HEK293 (cell line): ENCODE data around the gene PRSS53.

ENCODE experiments used
- CTCF ChIA-PET: fragments of 350-600 bp; formaldehyde crosslinking; extraction: SDS; loops from one replicate; lab custom pipeline; 2021; ENCODE audit warnings: antibody characterized with exemption; lab: Yijun Ruan, JAX
- POLR2A ChIA-PET: fragments of 300-600 bp; formaldehyde crosslinking; extraction: SDS; loops from one replicate; lab custom pipeline; 2020; ENCODE audit warnings: antibody characterized with exemption, inconsistent platforms; lab: Yijun Ruan, JAX
- H3K27ac ChIP-seq: fragments of 200-500 bp; sonication (Bioruptor generic); 2 replicates; pipeline ENCODE4 v1.5.1; 2014; ENCODE audit warnings: low read depth, low read length, control low read depth, inconsistent platforms; ENCODE audit errors: extremely low read depth
- H3K36me3 ChIP-seq, 2 experiments: fragments of 200-500 bp in 1 of 2; sonication (Bioruptor generic) in 1 of 2; 1 replicate in 1 of 2; 2 replicates in 1 of 2; pipeline ENCODE4 v1.5.1; 2014 to 2017; ENCODE audit warnings: inconsistent platforms in 2 of 2, low read length in 2 of 2; ENCODE audit not compliant: control insufficient read depth in 2 of 2, insufficient read depth in 1 of 2
- H3K4me1 ChIP-seq: fragments of 200-500 bp; sonication (Bioruptor generic); 2 replicates; pipeline ENCODE4 v1.5.1; 2014; ENCODE audit warnings: mild to moderate bottlenecking, low read length, inconsistent platforms; ENCODE audit not compliant: control insufficient read depth, insufficient read depth
- H3K4me3 ChIP-seq: 2 replicates; pipeline ENCODE4 v1.5.1; 2011; ENCODE audit warnings: low read depth, mild to moderate bottlenecking, control low read depth, low read length, moderate library complexity
- H3K9me3 ChIP-seq: fragments of 200-500 bp; sonication (Bioruptor generic); 2 replicates; pipeline ENCODE4 v1.5.1; 2014; ENCODE audit warnings: low read depth, low read length, inconsistent platforms; ENCODE audit not compliant: control insufficient read depth, insufficient read depth
- EGR2 ChIP-seq: fragments of 450-650 bp; formaldehyde crosslinking; IDR thresholded peaks from 2 replicates; pipeline ENCODE4 v1.5.1; 2016; ENCODE audit warnings: low read depth, missing biosample characterization, missing genetic modification characterization
- KLF16 ChIP-seq: fragments of 450-650 bp; formaldehyde crosslinking; IDR thresholded peaks from 2 replicates; pipeline ENCODE4 v1.5.1; 2017; ENCODE audit warnings: missing biosample characterization, missing genetic modification characterization
- SP3 ChIP-seq: fragments of 450-650 bp; formaldehyde crosslinking; IDR thresholded peaks from 2 replicates; pipeline ENCODE4 v1.5.1; 2016; ENCODE audit warnings: missing biosample characterization, missing genetic modification characterization
- YY2 ChIP-seq: fragments of 450-650 bp; formaldehyde crosslinking; IDR thresholded peaks from 2 replicates; pipeline ENCODE4 v1.5.1; 2016; ENCODE audit warnings: missing biosample characterization, missing genetic modification characterization
- ZBTB48 ChIP-seq: fragments of 450-650 bp; formaldehyde crosslinking; IDR thresholded peaks from 2 replicates; pipeline ENCODE4 v1.5.1; 2016; ENCODE audit warnings: missing biosample characterization, missing genetic modification characterization
- ZNF239 ChIP-seq: fragments of 450-650 bp; formaldehyde crosslinking; IDR thresholded peaks from 2 replicates; pipeline ENCODE4 v1.5.1; 2016; ENCODE audit warnings: missing biosample characterization, missing genetic modification characterization
- ZNF354C ChIP-seq: fragments of 450-650 bp; formaldehyde crosslinking; IDR thresholded peaks from 2 replicates; pipeline ENCODE4 v1.5.1; 2016; ENCODE audit warnings: missing biosample characterization, missing genetic modification characterization, low read depth, borderline replicate concordance
- ZNF571 ChIP-seq: fragments of 450-650 bp; formaldehyde crosslinking; IDR thresholded peaks from 2 replicates; pipeline ENCODE4 v1.5.0; 2017; ENCODE audit warnings: missing biosample characterization, missing genetic modification characterization
- ZNF600 ChIP-seq: fragments of 450-650 bp; formaldehyde crosslinking; IDR thresholded peaks from 2 replicates; pipeline ENCODE4 v1.5.1; 2016; ENCODE audit warnings: missing biosample characterization, missing genetic modification characterization
- ZNF621 ChIP-seq: fragments of 450-650 bp; formaldehyde crosslinking; IDR thresholded peaks from 2 replicates; pipeline ENCODE4 v1.5.1; 2017; ENCODE audit warnings: missing biosample characterization, missing genetic modification characterization
- ZNF792 ChIP-seq: fragments of 450-650 bp; formaldehyde crosslinking; IDR thresholded peaks from 2 replicates; pipeline ENCODE4 v1.5.1; 2016; ENCODE audit warnings: missing biosample characterization, missing genetic modification characterization
- ZSCAN16 ChIP-seq: fragments of 450-650 bp; formaldehyde crosslinking; IDR thresholded peaks from 2 replicates; pipeline ENCODE4 v1.5.1; 2016; ENCODE audit warnings: missing biosample characterization, missing genetic modification characterization
- ZSCAN23 ChIP-seq: fragments of 450-650 bp; formaldehyde crosslinking; IDR thresholded peaks from 2 replicates; pipeline ENCODE4 v1.5.1; 2016; ENCODE audit warnings: missing biosample characterization, missing genetic modification characterization
- TF ChIP-seq, protein P1 (sequence below): fragments of 450-650 bp; formaldehyde crosslinking; IDR thresholded peaks from 2 replicates; pipeline ENCODE4 v1.5.1; 2017; ENCODE audit warnings: missing biosample characterization, missing genetic modification characterization
- TF ChIP-seq, protein P2 (sequence below): fragments of 450-650 bp; formaldehyde crosslinking; IDR thresholded peaks from 2 replicates; pipeline ENCODE4 v1.5.1; 2016; ENCODE audit warnings: missing biosample characterization, missing genetic modification characterization
- TF ChIP-seq, protein P3 (sequence below): fragments of 450-650 bp; formaldehyde crosslinking; IDR thresholded peaks from 2 replicates; pipeline ENCODE4 v1.5.1; 2016; ENCODE audit warnings: missing biosample characterization, missing genetic modification characterization
- TF ChIP-seq, protein P4 (sequence below): fragments of 450-650 bp; formaldehyde crosslinking; IDR thresholded peaks from 2 replicates; pipeline ENCODE4 v1.5.1; 2016; ENCODE audit warnings: missing biosample characterization, missing genetic modification characterization
- TF ChIP-seq, protein P5 (sequence below): fragments of 450-650 bp; formaldehyde crosslinking; IDR thresholded peaks from 2 replicates; pipeline ENCODE4 v1.5.1; 2016; ENCODE audit warnings: missing biosample characterization, missing genetic modification characterization
- TF ChIP-seq, protein P6 (sequence below): fragments of 450-650 bp; formaldehyde crosslinking; IDR thresholded peaks from 2 replicates; pipeline ENCODE4 v1.5.1; 2016; ENCODE audit warnings: missing biosample characterization, missing genetic modification characterization

Gene PRSS53

DNA sequence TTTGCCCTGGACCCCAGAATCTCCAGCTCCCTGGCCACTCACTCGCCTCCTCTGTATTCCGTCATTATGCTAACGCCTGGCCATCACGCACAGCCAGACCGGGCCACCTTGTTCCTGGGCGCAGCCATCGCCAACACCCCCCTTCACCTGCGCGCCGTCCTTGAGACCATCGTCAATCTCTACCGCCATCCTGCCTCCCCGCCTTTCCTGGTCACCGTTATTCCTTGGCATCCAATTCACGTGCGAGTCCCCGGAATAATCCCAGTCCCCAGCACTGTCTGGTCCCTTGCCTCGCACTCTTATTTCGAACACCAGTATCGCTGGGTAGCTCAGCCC lies 5.3 kb upstream of the PRSS53 start:
- no peaks in the 10 kb centered on the region for H3K9me3 ChIP-seq
- peaks cover 0 to 26% of the 10 kb centered on the region in 2 experiments; a peak in 2 of 3 replicates for H3K36me3 ChIP-seq
- ChIA-PET POLR2A (interaction anchor here (0.7 to 4.0 kb wide), 6 partner anchors 9 to 366 kb away, joined by 3 to 26 read pairs (median 6); partner anchors contain the start of genes ARMC5, FUS, ZNF646 and ZNF668), CTCF (interaction anchor here (0.7 to 1.2 kb wide), 2 partner anchors 23 to 62 kb away, joined by 3 to 4 read pairs; no protein-coding TSS in a partner anchor)
- H3K4me3 ChIP-seq = peak overlapping the region; percentile 79
- TF ChIP-seq SP3 = no peak
- TF ChIP-seq ZNF239 (tag by site-specific recombination) = no peak
- TF ChIP-seq, protein P1, sequence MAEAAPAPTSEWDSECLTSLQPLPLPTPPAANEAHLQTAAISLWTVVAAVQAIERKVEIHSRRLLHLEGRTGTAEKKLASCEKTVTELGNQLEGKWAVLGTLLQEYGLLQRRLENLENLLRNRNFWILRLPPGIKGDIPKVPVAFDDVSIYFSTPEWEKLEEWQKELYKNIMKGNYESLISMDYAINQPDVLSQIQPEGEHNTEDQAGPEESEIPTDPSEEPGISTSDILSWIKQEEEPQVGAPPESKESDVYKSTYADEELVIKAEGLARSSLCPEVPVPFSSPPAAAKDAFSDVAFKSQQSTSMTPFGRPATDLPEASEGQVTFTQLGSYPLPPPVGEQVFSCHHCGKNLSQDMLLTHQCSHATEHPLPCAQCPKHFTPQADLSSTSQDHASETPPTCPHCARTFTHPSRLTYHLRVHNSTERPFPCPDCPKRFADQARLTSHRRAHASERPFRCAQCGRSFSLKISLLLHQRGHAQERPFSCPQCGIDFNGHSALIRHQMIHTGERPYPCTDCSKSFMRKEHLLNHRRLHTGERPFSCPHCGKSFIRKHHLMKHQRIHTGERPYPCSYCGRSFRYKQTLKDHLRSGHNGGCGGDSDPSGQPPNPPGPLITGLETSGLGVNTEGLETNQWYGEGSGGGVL (tag by site-specific recombination) = peak; percentile 22; the same call in 1 of the 2 replicates
- no peak for TF ChIP-seq ZNF792 (tag by site-specific recombination)
- TF ChIP-seq ZNF621 = no peak
- no peak for TF ChIP-seq EGR2 (tag by site-specific recombination)
- TF ChIP-seq, protein P2, sequence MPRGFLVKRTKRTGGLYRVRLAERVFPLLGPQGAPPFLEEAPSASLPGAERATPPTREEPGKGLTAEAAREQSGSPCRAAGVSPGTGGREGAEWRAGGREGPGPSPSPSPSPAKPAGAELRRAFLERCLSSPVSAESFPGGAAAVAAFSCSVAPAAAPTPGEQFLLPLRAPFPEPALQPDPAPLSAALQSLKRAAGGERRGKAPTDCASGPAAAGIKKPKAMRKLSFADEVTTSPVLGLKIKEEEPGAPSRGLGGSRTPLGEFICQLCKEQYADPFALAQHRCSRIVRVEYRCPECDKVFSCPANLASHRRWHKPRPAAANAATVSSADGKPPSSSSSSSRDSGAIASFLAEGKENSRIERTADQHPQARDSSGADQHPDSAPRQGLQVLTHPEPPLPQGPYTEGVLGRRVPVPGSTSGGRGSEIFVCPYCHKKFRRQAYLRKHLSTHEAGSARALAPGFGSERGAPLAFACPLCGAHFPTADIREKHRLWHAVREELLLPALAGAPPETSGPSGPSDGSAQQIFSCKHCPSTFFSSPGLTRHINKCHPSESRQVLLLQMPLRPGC (tag by site-specific recombination) = no peak
- TF ChIP-seq, protein P3, sequence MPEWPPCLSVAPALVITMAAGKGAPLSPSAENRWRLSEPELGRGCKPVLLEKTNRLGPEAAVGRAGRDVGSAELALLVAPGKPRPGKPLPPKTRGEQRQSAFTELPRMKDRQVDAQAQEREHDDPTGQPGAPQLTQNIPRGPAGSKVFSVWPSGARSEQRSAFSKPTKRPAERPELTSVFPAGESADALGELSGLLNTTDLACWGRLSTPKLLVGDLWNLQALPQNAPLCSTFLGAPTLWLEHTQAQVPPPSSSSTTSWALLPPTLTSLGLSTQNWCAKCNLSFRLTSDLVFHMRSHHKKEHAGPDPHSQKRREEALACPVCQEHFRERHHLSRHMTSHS (tag by site-specific recombination) = no peak
- TF ChIP-seq, protein P4, sequence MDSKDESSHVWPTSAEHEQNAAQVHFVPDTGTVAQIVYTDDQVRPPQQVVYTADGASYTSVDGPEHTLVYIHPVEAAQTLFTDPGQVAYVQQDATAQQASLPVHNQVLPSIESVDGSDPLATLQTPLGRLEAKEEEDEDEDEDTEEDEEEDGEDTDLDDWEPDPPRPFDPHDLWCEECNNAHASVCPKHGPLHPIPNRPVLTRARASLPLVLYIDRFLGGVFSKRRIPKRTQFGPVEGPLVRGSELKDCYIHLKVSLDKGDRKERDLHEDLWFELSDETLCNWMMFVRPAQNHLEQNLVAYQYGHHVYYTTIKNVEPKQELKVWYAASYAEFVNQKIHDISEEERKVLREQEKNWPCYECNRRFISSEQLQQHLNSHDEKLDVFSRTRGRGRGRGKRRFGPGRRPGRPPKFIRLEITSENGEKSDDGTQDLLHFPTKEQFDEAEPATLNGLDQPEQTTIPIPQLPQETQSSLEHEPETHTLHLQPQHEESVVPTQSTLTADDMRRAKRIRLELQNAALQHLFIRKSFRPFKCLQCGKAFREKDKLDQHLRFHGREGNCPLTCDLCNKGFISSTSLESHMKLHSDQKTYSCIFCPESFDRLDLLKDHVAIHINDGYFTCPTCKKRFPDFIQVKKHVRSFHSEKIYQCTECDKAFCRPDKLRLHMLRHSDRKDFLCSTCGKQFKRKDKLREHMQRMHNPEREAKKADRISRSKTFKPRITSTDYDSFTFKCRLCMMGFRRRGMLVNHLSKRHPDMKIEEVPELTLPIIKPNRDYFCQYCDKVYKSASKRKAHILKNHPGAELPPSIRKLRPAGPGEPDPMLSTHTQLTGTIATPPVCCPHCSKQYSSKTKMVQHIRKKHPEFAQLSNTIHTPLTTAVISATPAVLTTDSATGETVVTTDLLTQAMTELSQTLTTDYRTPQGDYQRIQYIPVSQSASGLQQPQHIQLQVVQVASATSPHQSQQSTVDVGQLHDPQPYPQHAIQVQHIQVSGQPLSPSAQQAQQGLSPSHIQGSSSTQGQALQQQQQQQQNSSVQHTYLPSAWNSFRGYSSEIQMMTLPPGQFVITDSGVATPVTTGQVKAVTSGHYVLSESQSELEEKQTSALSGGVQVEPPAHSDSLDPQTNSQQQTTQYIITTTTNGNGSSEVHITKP (tag by site-specific recombination) = peak; percentile 77
- TF ChIP-seq ZNF354C (tag by site-specific recombination) = no peak
- 0 out of 2 replicates have a peak, but pooled peaks have one; percentile 19 for TF ChIP-seq ZSCAN23 (tag by site-specific recombination)
- TF ChIP-seq ZNF571 = no peak
- peak; percentile 83 for TF ChIP-seq YY2 (tag by site-specific recombination)
- 0 out of 2 replicates have a peak, but pooled peaks have one; percentile 10 for TF ChIP-seq ZSCAN16 (tag by site-specific recombination)
- TF ChIP-seq, protein P5, sequence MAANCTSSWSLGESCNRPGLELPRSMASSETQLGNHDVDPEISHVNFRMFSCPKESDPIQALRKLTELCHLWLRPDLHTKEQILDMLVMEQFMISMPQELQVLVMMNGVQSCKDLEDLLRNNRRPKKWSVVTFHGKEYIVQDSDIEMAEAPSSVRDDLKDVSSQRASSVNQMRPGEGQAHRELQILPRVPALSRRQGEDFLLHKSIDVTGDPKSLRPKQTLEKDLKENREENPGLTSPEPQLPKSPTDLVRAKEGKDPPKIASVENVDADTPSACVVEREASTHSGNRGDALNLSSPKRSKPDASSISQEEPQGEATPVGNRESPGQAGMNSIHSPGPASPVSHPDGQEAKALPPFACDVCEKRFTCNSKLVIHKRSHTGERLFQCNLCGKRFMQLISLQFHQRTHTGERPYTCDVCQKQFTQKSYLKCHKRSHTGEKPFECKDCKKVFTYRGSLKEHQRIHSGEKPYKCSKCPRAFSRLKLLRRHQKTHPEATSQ (tag by site-specific recombination) = 0 out of 2 replicates have a peak, but pooled peaks have one; percentile 18
- TF ChIP-seq, protein P6, sequence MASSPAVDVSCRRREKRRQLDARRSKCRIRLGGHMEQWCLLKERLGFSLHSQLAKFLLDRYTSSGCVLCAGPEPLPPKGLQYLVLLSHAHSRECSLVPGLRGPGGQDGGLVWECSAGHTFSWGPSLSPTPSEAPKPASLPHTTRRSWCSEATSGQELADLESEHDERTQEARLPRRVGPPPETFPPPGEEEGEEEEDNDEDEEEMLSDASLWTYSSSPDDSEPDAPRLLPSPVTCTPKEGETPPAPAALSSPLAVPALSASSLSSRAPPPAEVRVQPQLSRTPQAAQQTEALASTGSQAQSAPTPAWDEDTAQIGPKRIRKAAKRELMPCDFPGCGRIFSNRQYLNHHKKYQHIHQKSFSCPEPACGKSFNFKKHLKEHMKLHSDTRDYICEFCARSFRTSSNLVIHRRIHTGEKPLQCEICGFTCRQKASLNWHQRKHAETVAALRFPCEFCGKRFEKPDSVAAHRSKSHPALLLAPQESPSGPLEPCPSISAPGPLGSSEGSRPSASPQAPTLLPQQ = 0 out of 2 replicates have a peak, but pooled peaks have one; percentile 84
- TF ChIP-seq ZBTB48 (tag by site-specific recombination) = peak; percentile 84
- TF ChIP-seq KLF16 = 0 out of 2 replicates have a peak, but pooled peaks have one; percentile 34
- TF ChIP-seq ZNF600 (tag by site-specific recombination) = peak; percentile 64; the same call in 1 of the 2 replicates
- H3K27ac ChIP-seq = peak overlapping the region; percentile 85
- peaks cover 3% of the 10 kb centered on the region; the same call in 1 of the 2 replicates for H3K4me1 ChIP-seq
